Type B pancreatic cell (in vitro differentiated cells): Measurements from ENCODE around the gene GJB4. TPM values are rescaled to one million over a fixed set of nuclear protein-coding genes. Genes with fewer than 3 reads are reported as not detected.
"Not testable (repeated sequence)": the region's sequence is repeated elsewhere in the genome, so short reads cannot be mapped to it uniquely, and the experiment has no call there.

Experiments used
- DNase-seq: peaks from one replicate; pipeline ENCODE4 v3.0.0; 2021; ENCODE audit warnings: mixed read lengths; ENCODE audit not compliant: unreplicated experiment; ENCODE audit errors: extremely low spot score
- H3K27ac Mint-ChIP-seq: 2 replicates; pipeline ENCODE4 v1.8.0; 2021; ENCODE audit warnings: mild to moderate bottlenecking, mixed read lengths
- H3K27me3 Mint-ChIP-seq: 2 replicates; pipeline ENCODE4 v1.8.0; 2021; ENCODE audit warnings: mixed read lengths
- H3K36me3 Mint-ChIP-seq: 2 replicates; pipeline ENCODE4 v1.8.0; 2021; ENCODE audit warnings: mixed read lengths
- H3K4me1 Mint-ChIP-seq: one replicate; pipeline ENCODE4 v1.8.0; 2021; ENCODE audit warnings: mixed read lengths; ENCODE audit not compliant: unreplicated experiment
- H3K4me3 Mint-ChIP-seq: 2 replicates; pipeline ENCODE4 v1.8.0; 2021; ENCODE audit warnings: mild to moderate bottlenecking, mixed read lengths
- H3K9me3 Mint-ChIP-seq: 2 replicates; pipeline ENCODE4 v1.8.0; 2021; ENCODE audit warnings: mixed read lengths
- CTCF ChIP-seq: fragments of 200-600 bp; sonication (generic); conservative IDR thresholded peaks from 2 replicates; pipeline ENCODE4 v1.5.0; 2021; ENCODE audit warnings: antibody characterized with exemption, mild to moderate bottlenecking
- total RNA-seq: library from RNA; stranded (reverse); gene quantifications from 2 replicates; pipeline ENCODE4 v1.2.1, GENCODE V29; 2021; ENCODE audit warnings: low replicate concordance

GJB4 gene
- total RNA-seq, 1 donor from 2014 or later, result 0.48 TPM

- H3K27ac Mint-ChIP-seq, result no peak overlapping the region
- no peak overlapping the region for H3K4me3 Mint-ChIP-seq
- DNase-seq, result no peak
- no peaks in the 10 kb centered on the region for H3K36me3 Mint-ChIP-seq
- H3K4me1 Mint-ChIP-seq, result no peaks in the 10 kb centered on the region
- no peak for TF ChIP-seq CTCF
- H3K9me3 Mint-ChIP-seq, result no peaks in the 10 kb centered on the region
- H3K27me3 Mint-ChIP-seq, result peaks cover 46% of the 10 kb centered on the region
These were observed 29.1 kb upstream of the GJB4 start for GRCh38 chr1:34730485-34730884.

DNA sequence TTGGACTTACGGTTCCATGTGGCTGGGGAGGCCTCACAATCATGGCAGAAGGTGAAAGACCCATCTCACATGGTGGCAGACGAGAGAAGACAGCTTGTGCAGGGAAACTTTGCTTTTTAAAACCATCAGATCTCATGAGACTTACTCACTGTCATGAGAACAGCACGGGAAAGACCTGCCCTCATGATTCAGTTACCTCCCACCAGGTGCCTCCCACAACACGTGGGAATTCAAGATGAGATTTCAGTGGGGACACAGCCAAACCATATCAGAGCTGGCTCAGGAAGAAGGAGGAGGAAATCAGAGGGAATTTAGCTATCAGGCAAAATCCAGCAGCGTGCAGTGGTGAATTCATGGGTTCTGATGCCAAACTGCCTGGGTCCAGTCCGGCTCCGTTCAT, 26.7 kb upstream of the GJB4 start:
- H3K27ac Mint-ChIP-seq, H3K4me3 Mint-ChIP-seq, H3K9me3 Mint-ChIP-seq, DNase-seq, H3K4me1 Mint-ChIP-seq, H3K36me3 Mint-ChIP-seq: not testable (repeated sequence)
- peaks cover 34% of the 10 kb centered on the region for H3K27me3 Mint-ChIP-seq

GRCh38 chr1:34736692-34737091, 22.8 kb upstream of the GJB4 start:
- Mint-ChIP-seq H3K4me1 (peaks cover 5% of the 10 kb centered on the region), H3K9me3 (no peaks in the 10 kb centered on the region), H3K27ac (no peak overlapping the region), H3K36me3 (no peaks in the 10 kb centered on the region), H3K27me3 (peaks cover 23% of the 10 kb centered on the region), H3K4me3 (no peak overlapping the region)
- TF ChIP-seq CTCF, result no peak
- no peak for DNase-seq

GRCh38 chr1:34737236-34737635, 22.3 kb upstream of the GJB4 start:
- H3K27ac Mint-ChIP-seq, H3K4me1 Mint-ChIP-seq, H3K4me3 Mint-ChIP-seq, H3K36me3 Mint-ChIP-seq, DNase-seq, H3K9me3 Mint-ChIP-seq: not testable (repeated sequence)
- peaks cover 24% of the 10 kb centered on the region for H3K27me3 Mint-ChIP-seq

DNA sequence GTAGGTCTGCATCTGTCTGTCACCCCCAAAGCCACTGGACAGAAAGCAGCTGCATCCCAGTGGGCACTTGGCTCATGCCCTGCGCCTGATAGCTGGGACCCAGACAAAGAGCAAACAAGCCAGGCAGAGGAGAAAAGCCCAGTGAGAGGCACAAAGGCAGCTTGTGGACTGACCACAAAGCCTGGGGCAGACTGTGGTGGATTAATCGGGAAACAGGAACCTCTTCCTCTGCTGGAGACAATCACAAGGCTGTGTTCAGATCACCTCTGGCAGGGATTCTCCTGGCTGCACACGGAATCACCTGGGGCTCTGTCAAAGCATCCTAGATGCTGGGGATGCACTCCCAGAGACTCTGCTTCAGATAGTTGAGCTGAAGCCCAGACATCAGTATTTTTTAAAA, 19.9 kb upstream of the GJB4 start:
- Mint-ChIP-seq H3K27me3 (peaks cover 27% of the 10 kb centered on the region), H3K36me3 (no peaks in the 10 kb centered on the region), H3K9me3 (no peaks in the 10 kb centered on the region), H3K4me3 (no peak overlapping the region), H3K4me1 (peaks cover 5% of the 10 kb centered on the region), H3K27ac (no peak overlapping the region)
- no peak for TF ChIP-seq CTCF
- DNase-seq, result no peak

DNA sequence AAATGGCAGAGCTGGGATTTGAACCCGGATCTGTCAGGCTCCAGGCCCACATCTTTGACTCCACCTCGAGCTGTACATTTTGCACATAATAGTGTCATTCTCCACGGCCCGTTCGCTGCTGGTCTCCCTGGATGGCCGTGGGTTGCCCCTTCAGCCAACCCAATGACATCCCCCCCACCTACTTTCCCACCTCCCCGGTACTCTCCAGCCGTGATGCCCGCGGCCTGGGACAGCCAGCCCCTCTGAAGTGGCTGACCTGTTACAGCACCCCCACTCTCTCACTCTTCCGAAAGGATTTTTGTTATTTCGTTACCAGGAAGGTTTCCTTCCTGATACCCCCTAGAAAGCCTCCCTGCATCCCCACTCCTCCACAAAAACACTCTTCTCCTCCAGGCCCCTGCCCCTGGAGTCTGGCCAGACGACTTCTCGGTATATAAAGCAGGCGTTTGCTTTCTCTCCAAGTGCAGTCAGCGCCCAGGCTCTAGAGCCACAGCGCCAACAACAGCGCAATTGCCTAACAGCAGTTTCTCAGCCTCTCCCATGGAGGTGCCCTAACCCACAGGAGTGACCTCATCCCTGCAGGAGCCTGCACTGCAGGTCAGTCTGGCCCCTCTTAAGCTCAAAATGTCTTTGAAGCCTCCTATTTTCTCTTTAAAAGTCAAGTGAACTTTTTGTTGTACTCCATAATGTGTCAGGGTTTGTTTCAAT, 19.2 kb upstream of the GJB4 start:
- peaks cover 5% of the 10 kb centered on the region for H3K4me1 Mint-ChIP-seq
- DNase-seq, result no peak
- no peaks in the 10 kb centered on the region for H3K9me3 Mint-ChIP-seq
- peak; percentile 23 for TF ChIP-seq CTCF
- no peak overlapping the region for H3K27ac Mint-ChIP-seq
- peaks cover 27% of the 10 kb centered on the region for H3K27me3 Mint-ChIP-seq
- no peak overlapping the region for H3K4me3 Mint-ChIP-seq
- H3K36me3 Mint-ChIP-seq, result no peaks in the 10 kb centered on the region
